ENCODE data around the gene PREX1.
"Not testable (repeated sequence)": the region's sequence is repeated elsewhere in the genome, so short reads cannot be mapped to it uniquely, and the experiment has no call there.

The PREX1 gene

DNA sequence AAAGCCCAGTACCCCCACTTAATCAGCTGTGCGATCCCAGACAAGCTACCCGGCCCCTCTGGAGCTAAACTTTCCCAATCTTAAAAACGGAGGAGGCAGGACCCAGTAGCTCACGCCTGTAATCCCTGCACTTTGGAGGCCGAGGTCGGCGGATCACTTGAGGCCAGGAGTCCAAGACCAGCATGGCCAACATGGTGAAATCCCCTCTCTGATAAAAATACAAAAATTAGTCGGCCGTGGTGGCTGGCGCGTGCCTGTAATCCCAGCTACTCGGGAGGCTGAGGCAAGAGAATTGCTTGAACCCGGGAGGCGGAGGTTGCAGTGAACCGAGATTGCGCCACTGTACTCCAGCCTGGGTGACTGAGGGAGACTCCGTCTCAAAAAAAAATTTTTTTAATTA lies 1.3 kb downstream of the PREX1 start:
- H3K4me3 Mint-ChIP-seq, result peak overlapping the region; percentile 95
- peak overlapping the region; percentile 59 for H3K27ac Mint-ChIP-seq
- peaks cover 46% of the 10 kb centered on the region for H3K27me3 Mint-ChIP-seq (ENCODE audit: low read depth)
- DNase-seq (ENCODE audit: low spot score); H3K9me3 Mint-ChIP-seq; H3K36me3 Mint-ChIP-seq (ENCODE audit: low read depth): not testable (repeated sequence)
- H3K4me1 Mint-ChIP-seq (ENCODE audit: low read depth), result peaks cover 47% of the 10 kb centered on the region

DNA sequence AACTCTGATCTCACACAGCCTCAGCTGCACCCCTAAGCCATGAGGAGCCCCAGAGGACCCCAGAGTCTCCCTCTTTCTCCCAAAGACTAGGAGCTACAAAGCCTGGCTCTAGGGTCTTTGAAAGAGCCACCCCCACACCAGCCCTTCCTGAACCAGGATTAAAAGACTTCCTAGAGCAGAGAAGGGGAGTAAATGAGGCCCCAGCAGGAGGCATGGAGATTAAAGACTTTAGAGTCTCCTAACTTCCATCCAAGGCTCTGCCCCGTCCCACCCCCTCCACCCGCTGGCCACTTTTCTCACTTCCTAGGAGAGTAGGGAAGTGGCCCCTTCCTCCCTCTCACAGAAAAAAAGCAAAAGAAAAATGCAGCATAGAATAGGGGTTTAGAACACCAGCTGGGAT lies 1.7 kb downstream of the PREX1 start:
- Mint-ChIP-seq H3K36me3 (ENCODE audit: low read depth) (peaks cover 10% of the 10 kb centered on the region), H3K27ac (peak overlapping the region; percentile 59), H3K27me3 (ENCODE audit: low read depth) (peaks cover 46% of the 10 kb centered on the region), H3K4me1 (ENCODE audit: low read depth) (peaks cover 49% of the 10 kb centered on the region), H3K4me3 (peak overlapping the region; percentile 95), H3K9me3 (no peaks in the 10 kb centered on the region)
- no peak for DNase-seq (ENCODE audit: low spot score)

DNA sequence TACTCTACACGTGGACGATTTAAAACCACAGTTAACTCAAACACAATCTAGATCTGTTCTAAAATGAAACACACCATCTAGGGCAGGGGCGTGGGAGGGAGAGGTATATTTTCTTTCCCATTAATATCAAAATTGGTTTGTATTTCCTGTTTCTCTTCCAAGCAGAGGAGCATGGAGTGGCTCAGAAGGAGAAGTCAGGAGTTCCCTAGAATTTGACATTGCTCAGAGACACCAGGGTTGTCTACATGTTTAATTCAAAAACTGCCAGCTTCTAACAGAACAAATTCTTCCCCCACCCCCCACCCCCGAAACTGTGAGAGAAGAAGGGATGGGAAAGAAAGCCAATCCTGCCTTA lies 2.3 kb downstream of the PREX1 start:
- Mint-ChIP-seq H3K4me1 (ENCODE audit: low read depth) (peaks cover 50% of the 10 kb centered on the region), H3K27me3 (ENCODE audit: low read depth) (peaks cover 42% of the 10 kb centered on the region), H3K9me3 (no peaks in the 10 kb centered on the region), H3K4me3 (peak overlapping the region; percentile 95), H3K36me3 (ENCODE audit: low read depth) (peaks cover 10% of the 10 kb centered on the region), H3K27ac (no peak overlapping the region)
- DNase-seq (ENCODE audit: low spot score), result no peak

DNA sequence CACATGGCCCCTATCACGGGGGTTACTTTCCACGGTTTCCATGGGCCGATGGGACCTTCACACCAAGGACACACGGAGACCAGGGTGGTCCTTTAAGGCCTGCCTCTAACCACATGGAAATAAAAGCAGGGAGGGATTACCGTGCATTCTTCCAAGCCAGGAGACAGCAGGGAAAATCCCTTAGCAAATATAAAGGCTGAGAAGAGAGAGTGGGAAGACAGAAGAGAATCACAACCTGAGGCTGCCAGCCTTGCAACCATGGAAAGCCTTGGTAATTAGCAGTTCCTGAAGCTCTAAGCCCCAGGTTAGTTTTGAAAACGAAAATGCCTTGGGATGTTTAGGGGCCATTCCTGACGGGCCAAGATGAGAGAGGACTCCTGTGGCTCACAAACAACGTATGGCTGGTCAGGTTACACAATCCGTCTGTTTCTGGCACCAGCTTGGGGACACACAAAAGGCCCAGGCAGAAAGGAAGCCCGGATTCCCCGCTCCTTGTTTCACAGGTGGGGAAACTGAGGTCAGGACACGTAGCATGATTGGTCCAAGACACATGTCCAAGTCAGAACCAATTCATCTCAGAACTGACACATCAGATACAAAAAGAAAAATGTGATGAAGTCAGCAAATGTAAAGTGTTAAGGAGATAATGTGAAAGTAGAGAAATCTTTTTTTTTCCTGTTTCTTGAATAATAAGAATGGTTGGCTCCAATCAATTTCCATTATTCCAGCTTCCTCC lies 2.8 kb downstream of the PREX1 start:
- H3K27ac Mint-ChIP-seq, result peak overlapping the region; percentile 45
- H3K4me3 Mint-ChIP-seq, result peak overlapping the region; percentile 95
- DNase-seq (ENCODE audit: low spot score), result no peak
- H3K36me3 Mint-ChIP-seq (ENCODE audit: low read depth), result peaks cover 14% of the 10 kb centered on the region
- H3K27me3 Mint-ChIP-seq (ENCODE audit: low read depth), result peaks cover 37% of the 10 kb centered on the region
- peaks cover 56% of the 10 kb centered on the region for H3K4me1 Mint-ChIP-seq (ENCODE audit: low read depth)
- H3K9me3 Mint-ChIP-seq, result no peaks in the 10 kb centered on the region

DNA sequence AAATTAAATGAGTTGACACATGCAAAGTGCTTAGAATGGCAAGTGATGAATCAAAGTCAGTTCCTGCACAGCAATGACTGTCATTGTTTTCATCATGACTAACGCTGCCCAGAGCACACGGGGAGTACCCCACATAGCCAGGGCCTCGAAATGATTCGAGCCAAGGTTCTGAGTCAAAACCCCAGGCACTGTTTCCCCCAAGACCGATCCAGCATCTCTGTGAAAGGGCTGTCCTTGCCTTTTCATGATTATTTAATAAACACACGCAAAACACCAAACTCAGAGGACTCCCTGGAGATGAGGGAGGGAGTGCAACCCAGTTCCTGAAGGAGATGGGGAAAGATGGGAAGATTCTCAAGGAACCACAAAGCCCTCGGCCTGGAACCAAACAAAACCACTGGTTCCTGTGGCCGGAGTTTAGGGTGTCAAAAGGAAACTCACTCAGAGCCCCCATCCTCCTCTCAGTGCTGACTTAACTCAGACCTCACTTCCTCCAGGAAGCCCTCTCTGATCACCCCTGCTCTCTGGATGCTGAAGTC lies 3.8 kb downstream of the PREX1 start:
- Mint-ChIP-seq H3K36me3 (ENCODE audit: low read depth) (peaks cover 19% of the 10 kb centered on the region), H3K27ac (peak overlapping the region; percentile 89), H3K27me3 (ENCODE audit: low read depth) (peaks cover 31% of the 10 kb centered on the region), H3K4me1 (ENCODE audit: low read depth) (peaks cover 63% of the 10 kb centered on the region), H3K4me3 (peak overlapping the region; percentile 95), H3K9me3 (no peaks in the 10 kb centered on the region)
- DNase-seq (ENCODE audit: low spot score), result peak; percentile 76

DNA sequence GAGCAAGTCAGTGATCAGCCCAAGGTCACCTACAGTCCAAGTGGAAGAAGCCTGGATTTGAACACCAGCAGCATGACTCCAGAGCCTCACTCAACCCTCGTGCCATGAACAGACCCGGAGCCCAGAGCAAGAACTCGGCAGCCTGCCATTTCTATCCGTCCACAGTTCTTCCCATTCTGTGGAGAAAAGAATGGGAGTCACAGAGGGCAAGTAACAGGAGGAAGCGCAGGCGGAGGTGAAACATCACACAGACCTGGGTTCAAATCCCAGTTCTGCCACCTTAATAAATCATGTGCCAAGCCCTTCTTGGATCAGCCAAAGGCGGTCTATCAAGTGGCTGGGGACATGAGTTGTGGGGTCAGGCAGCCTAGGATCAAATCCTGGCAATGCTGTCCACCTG lies 4.3 kb downstream of the PREX1 start:
- Mint-ChIP-seq H3K4me3 (peak overlapping the region; percentile 95), H3K4me1 (ENCODE audit: low read depth) (peaks cover 65% of the 10 kb centered on the region), H3K36me3 (ENCODE audit: low read depth) (peaks cover 22% of the 10 kb centered on the region), H3K27ac (peak overlapping the region; percentile 89), H3K9me3 (no peaks in the 10 kb centered on the region), H3K27me3 (ENCODE audit: low read depth) (peaks cover 25% of the 10 kb centered on the region)
- DNase-seq (ENCODE audit: low spot score), result no peak

DNA sequence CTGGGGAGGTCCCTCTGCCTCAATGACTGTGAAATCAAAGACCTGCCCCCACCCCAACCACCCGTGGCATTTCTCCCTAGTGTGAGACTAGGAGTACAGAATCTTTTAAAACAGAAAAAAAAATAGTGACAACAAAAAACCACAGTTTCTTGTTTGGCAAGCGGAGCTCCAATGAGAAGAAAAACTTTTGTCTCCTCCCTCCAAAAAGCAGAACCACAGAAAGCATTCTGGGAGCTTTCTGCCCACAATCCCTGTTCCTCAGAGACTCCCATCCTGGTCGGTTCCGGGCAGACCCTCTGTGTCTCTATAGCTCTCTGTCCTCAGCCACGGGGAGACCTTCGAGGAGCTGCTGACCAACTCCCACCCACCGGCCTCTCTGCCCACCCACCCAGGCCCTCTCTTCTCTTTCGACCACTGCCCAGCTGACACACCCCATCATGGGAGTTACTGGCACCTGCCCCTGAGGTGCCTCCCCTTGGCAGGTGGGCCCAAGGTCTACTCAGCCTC lies 4.9 kb downstream of the PREX1 start:
- Mint-ChIP-seq H3K36me3 (ENCODE audit: low read depth) (peaks cover 22% of the 10 kb centered on the region), H3K27me3 (ENCODE audit: low read depth) (peaks cover 25% of the 10 kb centered on the region)

DNA sequence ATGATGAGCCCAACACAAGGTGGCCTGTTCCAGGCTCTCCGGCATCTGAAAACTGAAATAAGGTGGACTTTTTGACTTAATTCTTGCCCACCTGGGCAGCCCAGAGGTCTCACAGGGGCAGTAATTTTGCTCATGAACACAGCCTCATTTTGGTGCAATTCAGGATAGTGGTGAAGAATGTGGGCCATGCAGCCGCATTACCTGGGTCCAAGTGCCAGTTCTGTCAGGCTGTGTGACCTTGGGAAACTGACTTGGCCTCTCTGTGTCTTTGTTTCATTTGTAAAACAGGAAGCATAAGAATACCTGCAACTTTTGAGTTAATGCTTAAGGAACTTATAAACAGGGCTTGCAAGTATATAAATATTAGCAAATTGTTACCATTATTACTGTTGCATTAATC lies 5.6 kb downstream of the PREX1 start:
- DNase-seq (ENCODE audit: low spot score), result no peak
- H3K27ac Mint-ChIP-seq, result peak overlapping the region; percentile 65
- H3K9me3 Mint-ChIP-seq, result no peaks in the 10 kb centered on the region
- peaks cover 78% of the 10 kb centered on the region for H3K4me1 Mint-ChIP-seq (ENCODE audit: low read depth)
- peaks cover 22% of the 10 kb centered on the region for H3K36me3 Mint-ChIP-seq (ENCODE audit: low read depth)
- peak overlapping the region; percentile 60 for H3K4me3 Mint-ChIP-seq
- peaks cover 25% of the 10 kb centered on the region for H3K27me3 Mint-ChIP-seq (ENCODE audit: low read depth)

More for the DNA sequence above, 4.9 kb downstream of the PREX1 start:
- peak; percentile 16 for DNase-seq (ENCODE audit: low spot score)
- H3K4me1 Mint-ChIP-seq (ENCODE audit: low read depth), result peaks cover 70% of the 10 kb centered on the region
- no peaks in the 10 kb centered on the region for H3K9me3 Mint-ChIP-seq
- H3K27ac Mint-ChIP-seq, result peak overlapping the region; percentile 89
- peak overlapping the region; percentile 95 for H3K4me3 Mint-ChIP-seq

DNA sequence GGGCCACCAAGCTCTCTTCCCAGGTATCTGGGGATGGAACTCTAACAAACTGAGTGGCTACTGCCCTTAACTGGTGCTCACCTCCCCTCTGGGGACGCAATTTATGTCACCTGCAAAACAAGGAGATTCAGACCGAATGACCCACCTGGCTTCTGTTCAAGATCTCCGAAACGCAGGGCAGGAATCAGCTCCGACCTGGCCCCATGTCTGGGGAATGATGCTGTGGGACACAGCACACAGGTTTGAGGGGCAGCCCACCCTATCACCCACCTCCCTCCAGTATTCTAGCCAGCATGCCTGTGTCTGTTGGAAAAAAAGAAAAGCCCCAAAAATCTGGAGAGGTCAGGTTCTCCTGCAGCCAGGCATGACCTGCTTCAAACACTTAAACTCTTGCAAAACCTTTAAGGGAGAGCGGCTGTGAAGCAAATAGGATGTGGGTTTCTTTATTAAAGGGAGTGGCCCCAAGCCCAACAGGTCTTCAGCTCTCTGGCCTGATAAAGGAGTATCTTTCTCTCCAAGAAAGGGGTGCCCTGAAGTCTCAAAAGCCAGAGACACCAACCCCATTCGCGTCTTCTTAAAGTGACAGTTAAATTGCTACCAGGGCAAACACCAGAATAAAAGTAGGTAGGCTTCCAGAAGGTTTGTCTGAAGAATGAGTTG lies 6.4 kb downstream of the PREX1 start:
- no peak for DNase-seq (ENCODE audit: low spot score)
- Mint-ChIP-seq H3K27ac (peak overlapping the region; percentile 65), H3K9me3 (no peaks in the 10 kb centered on the region), H3K4me3 (peak overlapping the region; percentile 60), H3K4me1 (ENCODE audit: low read depth) (peaks cover 85% of the 10 kb centered on the region), H3K27me3 (ENCODE audit: low read depth) (peaks cover 17% of the 10 kb centered on the region), H3K36me3 (ENCODE audit: low read depth) (peaks cover 25% of the 10 kb centered on the region)

DNA sequence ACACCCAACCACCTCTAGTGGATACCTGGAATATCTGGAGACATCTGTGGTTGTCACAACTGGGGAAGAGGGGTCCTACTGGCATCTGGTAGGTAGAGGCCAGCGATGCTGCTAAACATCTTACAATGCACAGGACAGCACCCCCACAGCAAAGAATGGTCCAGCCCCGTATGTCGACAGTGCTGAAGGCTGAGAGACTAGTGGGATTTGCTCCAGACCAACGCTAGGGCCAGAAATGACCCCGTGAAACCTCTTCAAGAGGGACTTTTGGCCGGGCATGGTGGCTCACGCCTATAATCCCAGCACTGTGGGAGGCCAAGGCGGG lies 7.2 kb downstream of the PREX1 start:
- Mint-ChIP-seq H3K27me3 (ENCODE audit: low read depth) (peaks cover 9% of the 10 kb centered on the region), H3K4me3 (peak overlapping the region; percentile 50), H3K9me3 (no peaks in the 10 kb centered on the region), H3K36me3 (ENCODE audit: low read depth) (peaks cover 25% of the 10 kb centered on the region), H3K27ac (no peak overlapping the region), H3K4me1 (ENCODE audit: low read depth) (peaks cover 82% of the 10 kb centered on the region)
- DNase-seq (ENCODE audit: low spot score), result no peak

DNA sequence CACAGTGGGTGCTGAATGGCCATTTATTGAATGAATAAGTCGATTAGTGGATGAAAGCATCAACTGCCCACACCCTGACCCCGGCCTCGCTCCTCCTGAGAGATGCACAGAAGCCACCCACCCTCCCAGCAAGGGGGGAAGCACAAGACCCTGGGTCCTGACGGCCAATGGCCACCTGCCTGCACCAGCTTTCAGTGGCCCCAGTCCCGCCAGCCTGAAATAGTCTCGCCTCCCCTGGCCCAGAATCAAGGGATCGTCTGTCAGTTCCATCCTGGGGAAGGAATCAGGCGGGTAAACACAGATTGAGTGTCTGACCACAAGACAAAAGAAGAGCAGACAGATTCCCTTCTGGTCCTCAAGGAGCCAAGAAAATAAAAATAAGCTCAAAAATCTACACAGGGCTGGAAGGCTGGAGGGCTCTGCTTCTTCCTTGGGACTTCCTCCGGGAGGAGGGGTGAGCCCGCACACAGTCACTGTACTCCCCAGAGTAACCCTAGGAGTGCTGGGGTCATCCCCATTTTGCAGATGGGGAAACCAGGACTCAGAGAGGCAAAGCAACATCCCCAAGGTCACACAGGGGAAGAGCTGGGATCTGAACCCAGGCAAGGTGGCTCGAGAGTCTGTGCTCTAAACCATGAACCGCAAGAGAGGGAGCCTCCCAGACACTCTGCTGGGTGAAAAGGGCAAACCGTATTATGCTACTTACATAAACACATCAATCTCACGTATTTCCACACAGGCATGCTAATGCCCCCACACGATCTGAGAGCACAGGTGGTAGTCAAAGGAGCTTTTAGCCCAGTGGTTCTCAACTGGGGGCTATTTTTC lies 7.8 kb downstream of the PREX1 start:
- no peaks in the 10 kb centered on the region for H3K9me3 Mint-ChIP-seq
- H3K27me3 Mint-ChIP-seq (ENCODE audit: low read depth), result peaks cover 4% of the 10 kb centered on the region
- DNase-seq (ENCODE audit: low spot score), result no peak
- peak overlapping the region; percentile 85 for H3K27ac Mint-ChIP-seq
- peaks cover 28% of the 10 kb centered on the region for H3K36me3 Mint-ChIP-seq (ENCODE audit: low read depth)
- peaks cover 76% of the 10 kb centered on the region for H3K4me1 Mint-ChIP-seq (ENCODE audit: low read depth)
- H3K4me3 Mint-ChIP-seq, result peak overlapping the region; percentile 62

DNA sequence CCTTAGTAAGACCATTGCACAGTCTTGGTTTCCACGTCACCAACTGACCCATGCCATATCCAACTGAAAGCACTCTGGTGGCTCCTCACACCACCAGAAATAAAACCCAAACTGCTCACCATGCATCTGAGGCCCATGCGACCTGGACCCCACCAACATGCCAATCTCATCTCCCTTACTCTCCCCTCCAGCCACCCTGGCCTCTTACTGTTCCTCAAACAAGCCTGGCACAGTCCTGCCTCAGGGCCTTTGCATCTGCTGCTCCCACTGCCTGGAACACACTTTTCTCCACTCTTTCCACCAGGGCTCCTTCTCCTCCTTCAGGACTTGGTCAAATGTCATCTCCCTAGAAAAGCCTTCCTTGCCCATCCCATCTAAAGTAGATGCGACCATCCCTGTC lies 8.7 kb downstream of the PREX1 start:
- Mint-ChIP-seq H3K36me3 (ENCODE audit: low read depth) (peaks cover 32% of the 10 kb centered on the region), H3K27me3 (ENCODE audit: low read depth) (peaks cover 4% of the 10 kb centered on the region), H3K4me3 (peak overlapping the region; percentile 62), H3K4me1 (ENCODE audit: low read depth) (peaks cover 68% of the 10 kb centered on the region), H3K27ac (peak overlapping the region; percentile 85), H3K9me3 (no peaks in the 10 kb centered on the region)
- DNase-seq (ENCODE audit: low spot score), result no peak

DNA sequence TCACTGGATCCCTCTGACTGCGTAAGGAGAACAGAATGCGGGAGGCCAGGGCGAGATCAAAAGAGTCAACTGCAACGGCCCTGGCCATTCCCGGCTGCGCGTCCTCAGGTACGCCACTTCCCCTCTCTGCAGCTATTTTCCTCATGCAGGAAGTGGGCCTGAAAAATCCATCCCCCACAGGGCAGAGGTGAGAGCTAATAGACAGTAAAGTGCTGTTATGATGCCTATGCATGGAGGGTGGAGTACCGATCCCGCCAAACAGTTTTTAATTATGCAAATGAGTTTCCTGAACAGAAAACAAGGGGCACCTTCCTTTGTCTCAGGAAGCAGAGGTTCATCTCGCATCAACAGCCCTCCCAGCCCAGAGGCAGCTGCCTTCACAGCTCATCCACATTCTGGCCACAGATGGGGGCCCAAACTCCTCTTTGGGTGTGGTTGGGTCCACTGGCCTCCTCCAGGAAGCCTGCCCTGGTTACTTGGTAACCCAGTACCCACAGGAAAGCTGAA lies 9.3 kb downstream of the PREX1 start:
- H3K4me3 Mint-ChIP-seq, result peak overlapping the region; percentile 62

More for the DNA sequence above, 9.3 kb downstream of the PREX1 start:
- Mint-ChIP-seq H3K27me3 (ENCODE audit: low read depth) (peaks cover 4% of the 10 kb centered on the region), H3K27ac (peak overlapping the region; percentile 85), H3K9me3 (no peaks in the 10 kb centered on the region), H3K36me3 (ENCODE audit: low read depth) (peaks cover 29% of the 10 kb centered on the region), H3K4me1 (ENCODE audit: low read depth) (peaks cover 65% of the 10 kb centered on the region)
- no peak for DNase-seq (ENCODE audit: low spot score)
